H9 (cell line): ENCODE measurements around the gene SNX30. TPM values are rescaled to one million over a fixed set of nuclear protein-coding genes. Genes with fewer than 3 reads are reported as not detected.

Experiments
- DNase-seq: peaks from one replicate; pipeline ENCODE4 v3.0.0-alpha.2; 2017
- H2AFZ ChIP-seq: one replicate; pipeline ENCODE4 v1.6.1; 2013; ENCODE audit warnings: mild to moderate bottlenecking, low read length, control low read depth, moderate library complexity
- H2AK5ac ChIP-seq: 2 replicates; pipeline ENCODE4 v1.6.1; 2013; ENCODE audit warnings: low read length, control low read depth, mixed read lengths; ENCODE audit not compliant: insufficient read length
- H2BK120ac ChIP-seq: one replicate; pipeline ENCODE4 v1.6.1; 2013; ENCODE audit warnings: low read depth, mild to moderate bottlenecking, low read length, control low read depth, inconsistent platforms; ENCODE audit not compliant: poor library complexity, severe bottlenecking
- H2BK12ac ChIP-seq: 2 replicates; pipeline ENCODE4 v1.6.1; 2013; ENCODE audit warnings: low read length, control low read depth, mixed read lengths, low read depth; ENCODE audit not compliant: insufficient read length
- H2BK15ac ChIP-seq: 2 replicates; pipeline ENCODE4 v1.6.1; 2013; ENCODE audit warnings: low read depth, low read length, control low read depth
- H2BK20ac ChIP-seq: one replicate; pipeline ENCODE4 v1.6.1; 2013; ENCODE audit warnings: low read depth, mild to moderate bottlenecking, low read length, control low read depth, inconsistent platforms; ENCODE audit not compliant: poor library complexity, severe bottlenecking
- H2BK5ac ChIP-seq: 2 replicates; pipeline ENCODE4 v1.6.1; 2013; ENCODE audit warnings: low read length, control low read depth, mixed read lengths; ENCODE audit not compliant: insufficient read length
- H3K14ac ChIP-seq: 2 replicates; pipeline ENCODE4 v1.6.1; 2013; ENCODE audit warnings: low read length, control low read depth; ENCODE audit not compliant: insufficient read depth
- H3K18ac ChIP-seq: 2 replicates; pipeline ENCODE4 v1.6.1; 2013; ENCODE audit warnings: low read depth, mild to moderate bottlenecking, mixed read lengths, low read length, control low read depth; ENCODE audit not compliant: insufficient read length
- H3K23ac ChIP-seq: 2 replicates; pipeline ENCODE4 v1.6.1; 2013; ENCODE audit warnings: low read length, control low read depth, mixed read lengths, low read depth; ENCODE audit not compliant: insufficient read length
- H3K23me2 ChIP-seq: 2 replicates; pipeline ENCODE4 v1.6.1; 2013; ENCODE audit warnings: low read depth, mild to moderate bottlenecking, mixed read lengths, low read length, control low read depth; ENCODE audit not compliant: insufficient read length, poor library complexity, severe bottlenecking
- H3K27ac ChIP-seq: 2 replicates; pipeline ENCODE4 v1.5.1; 2013; ENCODE audit warnings: low read length, control low read depth, mixed read lengths, low read depth; ENCODE audit not compliant: insufficient read length
- H3K27me3 ChIP-seq: 2 replicates; pipeline ENCODE4 v1.6.1; 2013; ENCODE audit warnings: low read length, control low read depth, inconsistent platforms; ENCODE audit not compliant: insufficient read depth
- H3K4ac ChIP-seq: 2 replicates; pipeline ENCODE4 v1.6.1; 2013; ENCODE audit warnings: low read depth, mild to moderate bottlenecking, control low read depth, inconsistent platforms, low read length, moderate library complexity
- H3K4me1 ChIP-seq: 2 replicates; pipeline ENCODE4 v1.6.1; 2013; ENCODE audit warnings: low read length, control low read depth, inconsistent platforms; ENCODE audit not compliant: insufficient read depth
- H3K4me2 ChIP-seq: 2 replicates; pipeline ENCODE4 v1.6.1; 2013; ENCODE audit warnings: low read length, control low read depth, mixed read lengths; ENCODE audit not compliant: insufficient read length, insufficient read depth
- H3K56ac ChIP-seq: 2 replicates; pipeline ENCODE4 v1.6.1; 2013; ENCODE audit warnings: low read depth, mild to moderate bottlenecking, mixed read lengths, low read length, control low read depth; ENCODE audit not compliant: insufficient read length
- H3K79me1 ChIP-seq: 2 replicates; pipeline ENCODE4 v1.6.1; 2013; ENCODE audit warnings: low read depth, mild to moderate bottlenecking, moderate library complexity, low read length, control low read depth, inconsistent platforms; ENCODE audit not compliant: insufficient read depth, poor library complexity, severe bottlenecking
- H3K79me2 ChIP-seq: 2 replicates; pipeline ENCODE4 v1.6.1; 2013; ENCODE audit warnings: low read length, control low read depth, inconsistent platforms; ENCODE audit not compliant: insufficient read depth
- H3K9ac ChIP-seq: 2 replicates; pipeline ENCODE4 v1.6.1; 2013; ENCODE audit warnings: low read length, control low read depth, mixed read lengths; ENCODE audit not compliant: insufficient read length; ENCODE audit errors: extremely low read depth
- H3K9me3 ChIP-seq: one replicate; pipeline ENCODE4 v1.6.1; 2013; ENCODE audit warnings: low read depth, low read length, inconsistent platforms; ENCODE audit not compliant: control insufficient read depth
- H3T11ph ChIP-seq: one replicate; pipeline ENCODE4 v1.6.1; 2013; ENCODE audit warnings: mild to moderate bottlenecking, low read length, control low read depth, inconsistent platforms
- H4K20me1 ChIP-seq: one replicate; pipeline ENCODE4 v1.6.1; 2013; ENCODE audit not compliant: control insufficient read depth, insufficient read length, insufficient read depth
- H4K5ac ChIP-seq: 2 replicates; pipeline ENCODE4 v1.6.1; 2013; ENCODE audit warnings: low read depth, mild to moderate bottlenecking, mixed read lengths, low read length, control low read depth; ENCODE audit not compliant: insufficient read length
- H4K8ac ChIP-seq: replicated peaks from 2 replicates; pipeline ENCODE4 v1.6.1; 2013; ENCODE audit warnings: low read length, control low read depth, mixed read lengths, low read depth; ENCODE audit not compliant: insufficient read length
- H4K91ac ChIP-seq: 2 replicates; pipeline ENCODE4 v1.6.1; 2013; ENCODE audit warnings: low read depth, mild to moderate bottlenecking, moderate library complexity, mixed read lengths, low read length, control low read depth; ENCODE audit not compliant: insufficient read length
- H3K27ac Mint-ChIP-seq, 3 experiments: 2 replicates in 2 of 3; 3 replicates in 1 of 3; pipeline ENCODE4 v1.8.0; 2020 to 2021; ENCODE audit warnings: mixed read lengths in 3 of 3, mild to moderate bottlenecking in 1 of 3, moderate library complexity in 1 of 3
- H3K27me3 Mint-ChIP-seq: 2 replicates; pipeline ENCODE4 v1.8.0; 2021; ENCODE audit warnings: low read depth, mild to moderate bottlenecking, moderate library complexity, mixed read lengths
- H3K36me3 Mint-ChIP-seq, 3 experiments: 2 replicates in 2 of 3; 3 replicates in 1 of 3; pipeline ENCODE4 v1.8.0; 2020 to 2021; ENCODE audit warnings: low read depth in 3 of 3, mixed read lengths in 3 of 3; ENCODE audit not compliant: insufficient read depth in 1 of 3
- H3K4me1 Mint-ChIP-seq, 2 experiments: 2 replicates each; pipeline ENCODE4 v1.8.0; 2020; ENCODE audit warnings: mixed read lengths in 2 of 2
- H3K4me3 Mint-ChIP-seq, 2 experiments: 2 replicates in 1 of 2; 3 replicates in 1 of 2; pipeline ENCODE4 v1.8.0; 2020 to 2021; ENCODE audit warnings: mild to moderate bottlenecking in 2 of 2, mixed read lengths in 2 of 2, moderate library complexity in 1 of 2
- H3K9me3 Mint-ChIP-seq, 2 experiments: 2 replicates in 1 of 2; 3 replicates in 1 of 2; pipeline ENCODE4 v1.8.0; 2020; ENCODE audit warnings: mild to moderate bottlenecking in 2 of 2, mixed read lengths in 2 of 2, moderate library complexity in 1 of 2
- CTCF ChIP-seq: fragments of 200-600 bp; sonication (generic); conservative IDR thresholded peaks from 3 replicates; pipeline ENCODE4 v1.8.0; 2021; ENCODE audit warnings: antibody characterized with exemption, mild to moderate bottlenecking
- WGBS: extraction: QIAGEN DNeasy Blood & Tissue Kit; methylation state at CpG from one replicate; pipeline ENCODE4 v1.1.7; 2013; ENCODE audit warnings: missing lambda C conversion rate, low lambda C conversion rate, mixed read lengths; ENCODE audit not compliant: insufficient read length; ENCODE audit errors: extremely low coverage; 5-methylcytosine and 5-hydroxymethylcytosine counted together
- total RNA-seq: library from RNA; stranded (reverse); gene quantifications from 2 replicates; pipeline ENCODE4 v1.2.1, GENCODE V29; 2021

The SNX30 gene
- total RNA-seq, 1 experiment from 2014 or later = 10.3 TPM

DNA sequence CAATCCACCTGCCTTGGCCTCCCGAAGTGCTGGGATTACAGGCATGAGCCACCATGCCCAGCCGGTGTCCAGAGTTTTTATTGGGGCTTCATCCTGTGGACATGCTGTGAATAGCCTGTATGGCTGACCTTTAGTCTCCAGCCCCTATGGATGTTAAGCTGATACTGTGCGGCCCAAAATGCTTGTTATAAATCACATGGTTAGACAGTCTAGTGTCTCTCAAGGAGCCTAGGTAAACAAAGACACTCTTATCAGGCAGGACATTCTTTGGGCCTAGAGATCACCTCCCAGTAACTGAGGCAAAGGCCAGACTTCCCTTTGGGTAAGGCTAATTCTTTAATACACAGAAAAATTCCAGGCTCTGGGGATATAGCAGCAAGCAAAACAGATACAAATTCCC, 162.1 kb downstream of the SNX30 start:
- Histone ChIP-seq H3K9ac (no peak overlapping the region), H2BK15ac (no peak overlapping the region), H2BK20ac (no peak overlapping the region), H3K27ac (no peak overlapping the region), H3K14ac (no peak overlapping the region), H2BK5ac (no peak overlapping the region), H4K20me1 (no peaks in the 10 kb centered on the region), H3K4me2 (no peak overlapping the region), H2AK5ac (no peak overlapping the region), H3K18ac (no peak overlapping the region), H3T11ph (no peak overlapping the region), H4K8ac (no peak overlapping the region), H3K23me2 (no peaks in the 10 kb centered on the region), H3K56ac (no peak overlapping the region), H2BK120ac (no peak overlapping the region), H3K23ac (no peak overlapping the region), H2AFZ (no peak overlapping the region), H3K27me3 (no peaks in the 10 kb centered on the region), H3K4ac (no peak overlapping the region), H3K4me1 (no peaks in the 10 kb centered on the region), H4K5ac (no peak overlapping the region), H3K9me3 (no peaks in the 10 kb centered on the region), H3K79me2 (no peaks in the 10 kb centered on the region), H4K91ac (no peak overlapping the region), H2BK12ac (no peak overlapping the region), H3K79me1 (no peaks in the 10 kb centered on the region)
- Mint-ChIP-seq H3K27ac (no peak overlapping the region; a peak in 1 of 7 replicates), H3K36me3 (no peaks in the 10 kb centered on the region; a peak in 1 of 7 replicates), H3K4me3 (no peak overlapping the region), H3K27me3 (peaks cover 55% of the 10 kb centered on the region), H3K9me3 (peaks cover 3 to 12% of the 10 kb centered on the region in 2 experiments), H3K4me1 (no peaks in the 10 kb centered on the region)
- WGBS = no CpG with 5 or more reads among the region's 3 CpGs
- DNase-seq = no peak
- TF ChIP-seq CTCF = no peak
